HL-60/S4 treated with retinoic acid at 250 ng/mL for 4 days and 3 days (cell line): ENCODE results near the gene SAG.

ENCODE experiments used
- in situ Hi-C: fragments of 300-500 bp; cut with MboI; formaldehyde crosslinking; loops from 2 replicates; pipeline ENCODE4 v1.7.0; 2022; ENCODE audit warnings: low sequenced_read_pairs

SAG gene

DNA sequence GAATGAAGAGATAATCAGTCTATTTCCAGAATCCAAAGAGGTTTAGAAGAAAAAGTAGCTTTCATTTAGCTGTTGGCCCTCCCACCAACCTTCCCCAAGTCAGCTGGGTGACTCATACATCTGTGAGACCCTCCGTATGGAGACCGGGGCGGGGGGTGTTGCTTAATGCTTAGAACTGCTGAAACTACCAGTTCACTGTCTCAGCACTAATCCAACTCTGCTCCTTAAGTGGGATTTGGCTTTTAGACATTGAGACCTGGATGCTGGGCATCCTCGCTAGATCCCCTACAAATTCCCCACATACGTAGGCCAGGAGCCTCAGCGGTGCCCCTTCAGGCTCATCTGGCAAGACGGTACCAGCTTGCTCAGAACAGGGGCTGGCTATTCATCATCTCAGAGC is at the start of gene SAG:
Gene SAG, plus strand, starts transcription at position 252 of the 400 bp plus-strand sequence. CDS start 1,374 bp downstream, outside the sequence.
- in situ Hi-C loops: no loop called here

DNA sequence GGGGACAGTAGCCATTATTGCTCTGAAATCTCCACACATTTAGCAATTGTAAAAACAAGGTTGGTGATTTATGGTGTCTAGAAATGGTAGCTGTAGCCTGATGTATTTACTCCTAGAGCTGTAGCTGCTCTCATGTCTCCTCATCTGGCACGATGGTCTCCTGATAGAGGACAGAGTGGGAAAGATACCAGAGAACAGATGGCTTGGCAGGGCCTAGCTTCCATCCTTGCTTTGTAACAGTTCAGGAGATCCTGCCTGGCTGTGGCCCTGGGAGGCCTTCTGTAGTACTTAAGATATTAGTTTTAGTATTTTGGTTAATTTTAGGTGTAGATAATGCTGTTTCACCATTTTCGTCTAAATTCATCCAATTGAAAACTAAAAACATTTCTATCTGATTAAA is 49.4 kb upstream of the SAG start:
- in situ Hi-C loops: loop anchor here (25.0 kb wide), 1 partner anchor 396 kb away; the partner anchor contains the start of gene SNORC

- in situ Hi-C loops: loop anchor here (25.0 kb wide), 1 partner anchor 397 kb away; the partner anchor contains the start of gene SNORC
These were observed 47.9 kb upstream of the SAG start for GRCh38 chr2:233259730-233260129.

- in situ Hi-C loops: loop anchor here (25.0 kb wide), 1 partner anchor 398 kb away; the partner anchor contains the start of gene SNORC
These were observed 47.0 kb upstream of the SAG start for GRCh38 chr2:233260661-233261060.

GRCh38 chr2:233261819-233262555 is 45.6 kb upstream of the SAG start:
- in situ Hi-C loops: loop anchor here (25.0 kb wide), 1 partner anchor 400 kb away; the partner anchor contains the start of gene SNORC

- in situ Hi-C loops: loop anchor here (25.0 kb wide), 1 partner anchor 400 kb away; the partner anchor contains the start of gene SNORC
These were observed 45.1 kb upstream of the SAG start for GRCh38 chr2:233262562-233262961.

DNA sequence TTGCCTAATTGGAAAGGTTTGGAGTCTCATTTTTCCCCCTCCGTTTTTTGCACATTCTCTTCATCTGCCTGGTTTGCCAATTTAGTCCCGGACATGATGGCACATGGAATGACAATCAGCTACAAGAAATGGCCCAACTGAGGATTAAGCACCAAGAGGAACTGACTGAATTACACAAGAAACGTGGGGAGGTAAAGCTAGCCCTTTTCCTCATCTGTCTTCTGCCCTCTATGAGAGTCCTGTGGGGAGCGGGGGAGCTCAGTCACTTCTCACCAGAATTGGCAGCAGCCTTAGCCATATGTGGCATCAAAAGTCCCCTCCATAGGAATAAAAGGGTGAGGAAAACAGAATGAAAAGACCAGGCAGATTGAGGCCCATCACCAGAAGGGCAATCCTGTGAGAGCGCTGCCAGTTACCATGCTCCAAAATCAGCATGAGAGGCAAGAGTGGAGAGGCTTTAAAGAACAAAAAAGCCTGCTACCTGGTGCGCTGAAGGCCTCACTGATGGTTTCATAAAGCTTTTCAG is 44.5 kb upstream of the SAG start:
- in situ Hi-C loops: loop anchor here (25.0 kb wide), 1 partner anchor 401 kb away; the partner anchor contains the start of gene SNORC

DNA sequence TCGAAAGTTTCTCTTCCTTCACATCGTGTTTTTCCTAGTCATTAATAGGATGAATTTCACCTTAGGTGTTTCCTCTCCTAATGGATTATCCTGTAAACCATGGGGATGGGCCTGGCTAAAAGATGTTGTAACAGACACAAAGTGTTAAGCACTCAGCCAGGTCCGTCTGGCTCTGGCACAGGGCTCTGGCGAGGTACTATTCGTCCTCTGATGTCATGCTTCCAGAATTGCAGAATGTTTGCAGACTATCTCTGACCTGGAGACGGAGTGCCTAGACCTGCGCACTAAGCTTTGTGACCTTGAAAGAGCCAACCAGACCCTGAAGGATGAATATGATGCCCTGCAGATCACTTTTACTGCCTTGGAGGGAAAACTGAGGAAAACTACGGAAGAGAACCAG is 42.9 kb upstream of the SAG start:
- in situ Hi-C loops: loop anchor here (25.0 kb wide), 1 partner anchor 402 kb away; the partner anchor contains the start of gene SNORC

GRCh38 chr2:233265899-233266431 is 41.7 kb upstream of the SAG start:
- in situ Hi-C loops: loop anchor here (25.0 kb wide), 1 partner anchor 404 kb away; the partner anchor contains the start of gene SNORC

GRCh38 chr2:233266481-233266880 is 41.1 kb upstream of the SAG start:
- in situ Hi-C loops: loop anchor here (25.0 kb wide), 1 partner anchor 404 kb away; the partner anchor contains the start of gene SNORC

- in situ Hi-C loops: loop anchor here (25.0 kb wide), 1 partner anchor 405 kb away; the partner anchor contains the start of gene SNORC
These were observed 39.9 kb upstream of the SAG start for GRCh38 chr2:233267516-233268245.

DNA sequence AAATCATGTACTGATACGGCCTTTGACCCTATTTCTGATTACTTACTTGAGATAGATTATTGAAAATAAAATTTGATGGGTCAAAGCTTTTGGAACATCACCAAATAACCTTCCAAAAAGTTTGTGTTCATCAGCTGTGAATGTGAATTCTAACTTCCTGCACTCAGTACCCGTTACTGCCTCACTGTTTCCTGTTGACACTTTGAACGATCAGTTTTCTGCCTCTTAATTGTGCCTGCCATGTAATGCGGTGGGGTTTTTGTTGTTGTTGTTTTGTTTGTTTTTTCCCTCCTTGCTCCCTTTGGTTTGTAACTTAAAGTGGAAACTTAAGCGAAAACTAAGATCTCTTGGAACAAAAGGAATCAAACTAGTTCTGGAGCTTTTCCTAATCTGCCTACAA is 37.2 kb upstream of the SAG start:
- in situ Hi-C loops: loop anchor here (25.0 kb wide), 1 partner anchor 408 kb away; the partner anchor contains the start of gene SNORC

DNA sequence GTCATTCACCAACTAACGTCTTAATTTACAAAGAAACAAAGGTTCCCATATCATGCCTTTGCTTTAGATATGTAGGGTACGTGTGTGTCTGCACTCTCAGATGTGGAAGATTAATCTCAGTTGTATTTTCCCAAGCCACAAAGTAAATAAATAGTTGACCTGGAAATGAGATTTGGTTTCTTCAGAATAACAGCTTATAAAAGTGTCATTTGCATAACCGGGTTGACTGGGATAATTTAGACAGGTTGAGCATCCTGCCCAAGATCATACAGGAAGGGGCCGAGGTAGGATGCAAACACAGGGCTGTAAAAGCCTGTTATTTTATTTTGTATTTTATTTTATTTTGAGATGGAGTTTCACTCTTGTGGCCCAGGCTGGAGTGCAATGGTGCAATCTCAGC is 36.7 kb upstream of the SAG start:
- in situ Hi-C loops: loop anchor here (25.0 kb wide), 1 partner anchor 409 kb away; the partner anchor contains the start of gene SNORC

GRCh38 chr2:233271693-233272092 is 35.9 kb upstream of the SAG start:
- in situ Hi-C loops: loop anchor here (25.0 kb wide), 1 partner anchor 409 kb away; the partner anchor contains the start of gene SNORC

GRCh38 chr2:233273120-233273519 is 34.5 kb upstream of the SAG start:
- in situ Hi-C loops: loop anchor here (25.0 kb wide), 1 partner anchor 411 kb away; the partner anchor contains the start of gene SNORC

DNA sequence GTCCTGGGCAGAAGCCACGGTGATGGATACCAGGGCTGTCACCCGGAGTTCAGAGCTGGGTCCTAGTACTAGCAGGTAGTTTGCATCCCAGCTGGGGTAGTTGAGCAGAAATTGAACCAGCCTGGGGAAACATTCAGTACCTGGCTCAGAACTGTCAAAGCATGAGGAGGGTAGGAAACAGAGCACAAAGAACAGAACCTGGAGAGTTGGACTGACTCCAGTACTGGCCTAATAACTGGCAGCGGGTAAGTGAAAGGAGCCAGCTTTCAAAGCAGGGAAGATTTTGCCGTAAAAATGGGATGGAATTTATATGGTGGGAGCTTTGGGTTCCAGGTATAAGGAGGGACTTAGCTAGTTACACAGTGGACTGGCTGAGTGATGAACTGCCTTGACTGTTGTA is 32.4 kb upstream of the SAG start:
- in situ Hi-C loops: no loop called here

DNA sequence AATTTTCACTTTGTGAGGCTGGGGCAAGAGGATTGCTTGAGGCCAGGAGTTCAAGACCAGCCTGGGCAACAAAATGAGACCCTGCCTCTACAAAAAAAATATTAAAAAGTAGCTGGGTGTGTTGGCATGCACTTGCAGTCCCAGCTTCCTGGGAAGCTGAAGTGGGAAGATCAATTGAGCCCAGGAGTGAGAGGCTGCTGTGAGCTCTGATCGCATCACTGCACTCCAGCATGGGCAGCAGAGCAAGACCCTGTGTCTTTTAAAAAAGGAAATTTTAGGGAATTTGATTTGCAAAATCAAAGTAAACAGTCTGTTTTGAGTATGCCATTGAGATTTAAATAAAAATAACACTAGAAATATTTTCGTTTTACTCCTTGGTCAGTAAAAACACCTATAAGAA is 28.7 kb upstream of the SAG start:
- in situ Hi-C loops: no loop called here

DNA sequence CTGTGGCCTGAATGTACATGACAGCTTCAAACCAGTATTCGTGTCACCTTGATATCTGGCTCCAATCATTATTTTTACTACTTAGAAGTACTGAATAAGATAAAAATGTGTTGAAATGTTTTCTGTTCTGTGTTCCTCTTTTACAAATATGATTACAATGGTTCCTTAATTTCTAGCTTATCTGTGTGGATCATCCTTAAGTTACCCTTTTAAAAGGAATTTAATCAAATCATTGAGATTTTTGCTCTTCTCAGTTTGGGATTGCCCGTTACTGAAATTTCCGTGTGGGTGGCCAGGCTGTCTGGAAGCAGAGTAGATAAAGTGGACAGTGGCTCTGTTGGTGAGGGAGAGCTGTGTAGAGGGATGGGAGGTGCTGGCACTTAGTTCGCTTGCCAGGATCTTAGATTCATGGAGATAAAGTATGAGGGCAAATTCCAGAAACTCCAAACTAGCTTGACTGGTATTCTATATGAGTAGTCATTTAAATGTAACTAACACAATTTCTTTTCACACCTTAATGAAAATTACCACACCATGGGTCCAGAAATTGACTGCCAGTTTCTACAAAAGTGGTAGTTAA is 27.4 kb upstream of the SAG start:
- in situ Hi-C loops: no loop called here

GRCh38 chr2:233281553-233281952 is 26.1 kb upstream of the SAG start:
- in situ Hi-C loops: no loop called here

DNA sequence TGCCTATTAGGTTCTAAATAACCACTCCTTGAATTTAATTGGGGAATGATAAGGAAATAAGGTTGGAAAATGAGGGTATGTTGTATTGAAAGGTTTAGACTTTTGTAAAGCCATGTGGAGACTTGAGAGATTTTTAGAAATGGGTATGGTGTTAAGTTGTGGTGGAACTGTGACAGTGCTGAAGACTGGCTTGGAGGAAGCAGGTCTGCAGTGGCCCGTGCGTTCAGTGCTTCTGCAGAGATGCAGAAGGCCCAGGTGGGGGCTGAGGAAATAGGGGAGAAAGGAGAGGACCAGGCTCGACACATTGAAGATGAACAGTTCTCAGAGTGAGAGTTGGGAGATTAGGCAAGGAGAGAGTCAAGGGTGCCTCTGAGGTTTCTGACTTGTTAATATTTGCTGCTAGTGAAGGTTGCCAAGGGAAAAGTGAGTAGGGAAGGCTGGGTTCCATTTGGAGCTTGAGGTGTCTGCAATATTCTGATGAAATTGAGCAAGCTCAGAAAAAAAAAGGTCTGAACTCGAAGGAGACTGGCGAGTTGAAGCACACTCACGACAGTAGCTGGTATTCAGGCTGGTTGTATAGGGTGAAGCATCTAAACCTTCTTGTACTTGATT is 25.5 kb upstream of the SAG start:
- in situ Hi-C loops: no loop called here
